GM21447 (cell line): Measurements from ENCODE around the gene ACTRT2.

Source experiments
- ATAC-seq: cut with Tn5 transposase; IDR thresholded peaks from one replicate; pipeline ENCODE4 v1.9.1; 2021; ENCODE audit not compliant: unreplicated experiment

Gene ACTRT2

GRCh38 chr1:3051270-3052268 is 30.3 kb downstream of the ACTRT2 start:
- no peak for ATAC-seq

- ATAC-seq, result no peak
Measured at GRCh38 chr1:3052501-3052900, 31.2 kb downstream of the ACTRT2 start.

- ATAC-seq, result no peak
Measured at GRCh38 chr1:3053366-3053980, 32.2 kb downstream of the ACTRT2 start.

GRCh38 chr1:3053986-3054385 is 32.7 kb downstream of the ACTRT2 start:
- ATAC-seq, result no peak

- no peak for ATAC-seq
Measured at GRCh38 chr1:3054474-3054873, 33.2 kb downstream of the ACTRT2 start.

GRCh38 chr1:3055051-3055450 is 33.8 kb downstream of the ACTRT2 start:
- no peak for ATAC-seq

- ATAC-seq, result no peak
Measured at GRCh38 chr1:3056641-3057040, 35.4 kb downstream of the ACTRT2 start.

- no peak for ATAC-seq
Measured at GRCh38 chr1:3058263-3059030, 37.2 kb downstream of the ACTRT2 start.

GRCh38 chr1:3060127-3060526 is 38.9 kb downstream of the ACTRT2 start:
- ATAC-seq, result no peak

GRCh38 chr1:3060601-3061551 is 39.6 kb downstream of the ACTRT2 start:
- ATAC-seq, result no peak

GRCh38 chr1:3061566-3061965 is 40.3 kb downstream of the ACTRT2 start:
- ATAC-seq, result no peak

GRCh38 chr1:3061981-3062615 is 40.8 kb downstream of the ACTRT2 start:
- ATAC-seq, result no peak

GRCh38 chr1:3062616-3063378 is 41.5 kb downstream of the ACTRT2 start:
- ATAC-seq, result no peak

GRCh38 chr1:3063379-3064295 is 42.4 kb downstream of the ACTRT2 start:
- no peak for ATAC-seq

GRCh38 chr1:3064296-3064850 is 43.1 kb downstream of the ACTRT2 start:
- no peak for ATAC-seq

GRCh38 chr1:3064901-3065300 is 43.6 kb downstream of the ACTRT2 start:
- no peak for ATAC-seq

GRCh38 chr1:3065396-3065795 is 44.1 kb downstream of the ACTRT2 start:
- no peak for ATAC-seq

GRCh38 chr1:3065797-3066196 is 44.5 kb downstream of the ACTRT2 start:
- no peak for ATAC-seq
